ENCODE measurements around the gene SLC22A4.

GRCh38 chr5:132380741-132381140 is 86.5 kb downstream of the SLC22A4 start:
- TF ChIP-seq CTCF (IDR thresholded peaks at IDR 0.05; ENCODE audit: low read depth, low read length) = no peak
- TF ChIP-seq POLR2A (IDR thresholded peaks at IDR 0.05; ENCODE audit: extremely low read depth, insufficient read length) = no peak
- no peak for TF ChIP-seq MAX (IDR thresholded peaks at IDR 0.05; ENCODE audit: low read depth, low read length)
- no peak for TF ChIP-seq MYC (IDR thresholded peaks at IDR 0.05; ENCODE audit: low read depth, low read length)

All from NB4 (cell line).